Peyer's patch (tissue), 4 donors: Measurements from ENCODE around the gene NUSAP1.

ENCODE experiments used
- CTCF ChIP-seq, 6 experiments: fragments of 450-650 bp in 4 of 6; fragments of 200-600 bp in 2 of 6; sonication (generic) in 1 of 6; IDR thresholded peaks; one replicate each; pipeline ENCODE4 v1.5.1; 2017 to 2019; ENCODE audit warnings: antibody characterized with exemption in 6 of 6, mild to moderate bottlenecking in 3 of 6, moderate library complexity in 1 of 6
- POLR2A ChIP-seq, 2 donors: fragments of 450-650 bp; IDR thresholded peaks; one replicate each; pipeline ENCODE4 v1.5.1; 2017; ENCODE audit warnings: antibody characterized with exemption in 2 of 2, mild to moderate bottlenecking in 2 of 2, moderate library complexity in 2 of 2

- TF ChIP-seq CTCF (IDR thresholded peaks at IDR 0.05) (no peak), POLR2A (IDR thresholded peaks at IDR 0.05) (no peak)
Measured at GRCh38 chr15:41407341-41407740, 74.7 kb downstream of the NUSAP1 start.
